ENCODE results near the gene NKX6-1.
A peak's percentile ranks its signal among the peaks of the same experiment; 100 is the strongest.

The NKX6-1 gene

DNA sequence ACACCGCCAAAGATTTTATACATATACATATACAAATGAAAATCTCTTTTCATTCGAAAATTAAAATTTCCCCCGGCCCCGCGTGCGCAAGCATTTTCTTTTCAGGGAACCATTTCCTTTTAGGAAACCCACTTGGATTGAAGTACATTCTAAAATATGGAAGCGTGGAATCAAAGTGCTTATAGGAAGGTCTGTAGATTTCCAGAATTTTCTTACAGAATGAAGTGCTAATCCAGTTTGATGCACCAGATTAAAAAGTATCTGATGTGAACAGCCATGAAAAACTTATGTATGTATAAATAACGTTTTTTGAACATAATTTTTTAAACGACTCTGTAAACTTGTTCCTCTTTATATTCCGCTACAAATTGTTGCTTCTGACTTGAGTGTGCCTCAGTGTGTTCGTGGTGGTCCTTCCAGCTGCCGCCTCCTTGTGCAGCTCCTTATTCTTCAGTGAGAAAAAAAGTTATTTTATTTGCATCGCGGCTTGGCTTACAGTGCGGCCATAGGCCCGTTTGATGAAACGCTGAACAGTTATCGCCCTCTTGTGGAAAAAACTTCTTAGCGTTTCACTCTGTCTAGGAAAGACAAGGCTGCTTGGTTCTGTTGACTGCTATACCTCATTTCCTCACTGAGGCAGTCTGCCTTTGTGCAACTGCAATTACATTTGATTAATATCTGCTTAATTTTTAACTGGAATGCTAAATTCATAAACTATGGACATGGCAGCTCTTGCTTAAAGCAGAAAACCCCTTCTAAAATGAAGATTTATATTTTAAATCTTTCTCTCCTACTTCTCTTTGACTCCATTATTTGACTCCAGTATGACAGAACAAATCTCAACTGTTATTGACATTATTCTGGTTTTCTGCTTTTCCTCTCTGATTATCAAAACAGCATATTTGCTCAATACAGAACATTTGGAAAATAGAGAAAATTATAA lies 4.7 kb upstream of the NKX6-1 start:
- peaks cover 9% of the 10 kb centered on the region for H3K4me1 ChIP-seq (ENCODE audit: insufficient read depth, low read length)

DNA sequence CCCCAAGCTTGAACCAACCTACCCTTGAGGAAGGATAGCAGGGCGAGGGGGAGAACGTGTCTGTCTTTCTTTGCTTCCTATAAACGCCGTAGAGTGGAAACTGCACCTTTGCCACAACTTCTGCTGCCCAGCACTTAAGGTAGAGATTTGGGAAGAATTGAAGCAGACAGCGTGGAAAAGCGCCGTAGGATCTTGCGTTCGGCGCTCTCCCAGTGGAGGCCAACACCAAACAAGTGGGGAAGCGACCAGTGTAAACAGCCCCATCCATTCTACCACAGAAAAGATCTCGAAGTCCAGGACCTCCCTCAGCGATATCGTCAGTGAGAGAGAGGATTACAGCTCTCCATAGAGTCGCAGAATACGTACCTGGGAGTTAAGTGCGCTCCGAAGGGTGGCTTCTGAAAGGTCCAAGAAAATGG lies 3.9 kb upstream of the NKX6-1 start:
- Histone ChIP-seq H3K4me3 (ENCODE audit: low read length) (no peak overlapping the region), H2AFZ (ENCODE audit: low read depth, low read length) (no peak overlapping the region), H3K4me1 (ENCODE audit: insufficient read depth, low read length) (peaks cover 14% of the 10 kb centered on the region), H3K9me3 (ENCODE audit: low read length) (peaks cover 2% of the 10 kb centered on the region), H3K36me3 (ENCODE audit: insufficient read depth, low read length) (no peaks in the 10 kb centered on the region), H3K27me3 (ENCODE audit: insufficient read depth, low read length) (peaks cover 56% of the 10 kb centered on the region)

More for the DNA sequence above, 4.7 kb upstream of the NKX6-1 start:
- H3K27me3 ChIP-seq (ENCODE audit: insufficient read depth, low read length): peaks cover 55% of the 10 kb centered on the region
- no peaks in the 10 kb centered on the region for H3K36me3 ChIP-seq (ENCODE audit: insufficient read depth, low read length)
- peaks cover 2% of the 10 kb centered on the region for H3K9me3 ChIP-seq (ENCODE audit: low read length)
- H2AFZ ChIP-seq (ENCODE audit: low read depth, low read length): no peak overlapping the region
- H3K4me3 ChIP-seq (ENCODE audit: low read length): no peak overlapping the region

DNA sequence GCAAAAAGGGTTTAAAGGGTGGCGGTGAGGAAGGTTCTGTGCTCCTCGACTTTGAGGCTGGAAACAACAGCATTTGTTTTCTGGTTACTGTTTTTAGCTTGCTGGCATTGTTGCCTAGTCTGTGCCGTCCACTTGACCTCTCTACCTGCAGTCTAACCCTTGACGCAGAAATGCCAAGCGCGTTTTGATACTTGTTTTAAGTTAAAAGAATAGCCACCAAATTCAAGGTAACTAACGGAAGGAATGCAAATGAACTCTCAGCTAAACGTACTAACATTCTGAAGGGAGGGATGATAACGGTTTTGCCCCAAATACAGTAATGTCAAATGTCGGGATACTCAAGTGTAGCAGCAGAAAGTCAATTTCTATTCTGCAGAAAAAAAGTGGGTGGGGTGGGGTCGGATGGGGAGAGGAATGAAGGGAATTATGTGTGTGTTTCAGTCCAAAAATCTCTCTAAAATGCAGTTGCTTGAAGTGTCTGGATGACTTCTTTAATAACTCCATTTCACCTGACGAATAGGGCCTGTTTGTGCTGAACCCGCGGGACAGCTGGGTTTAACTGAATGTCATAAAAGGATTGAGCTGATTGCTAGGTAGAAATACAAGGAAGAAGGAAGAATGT lies 3.4 kb upstream of the NKX6-1 start:
- no peak overlapping the region for H3K4me3 ChIP-seq (ENCODE audit: low read length)
- no peaks in the 10 kb centered on the region for H3K36me3 ChIP-seq (ENCODE audit: insufficient read depth, low read length)
- peaks cover 2% of the 10 kb centered on the region for H3K9me3 ChIP-seq (ENCODE audit: low read length)
- no peak overlapping the region for H2AFZ ChIP-seq (ENCODE audit: low read depth, low read length)
- peaks cover 14% of the 10 kb centered on the region for H3K4me1 ChIP-seq (ENCODE audit: insufficient read depth, low read length)
- H3K27me3 ChIP-seq (ENCODE audit: insufficient read depth, low read length): peaks cover 51% of the 10 kb centered on the region

DNA sequence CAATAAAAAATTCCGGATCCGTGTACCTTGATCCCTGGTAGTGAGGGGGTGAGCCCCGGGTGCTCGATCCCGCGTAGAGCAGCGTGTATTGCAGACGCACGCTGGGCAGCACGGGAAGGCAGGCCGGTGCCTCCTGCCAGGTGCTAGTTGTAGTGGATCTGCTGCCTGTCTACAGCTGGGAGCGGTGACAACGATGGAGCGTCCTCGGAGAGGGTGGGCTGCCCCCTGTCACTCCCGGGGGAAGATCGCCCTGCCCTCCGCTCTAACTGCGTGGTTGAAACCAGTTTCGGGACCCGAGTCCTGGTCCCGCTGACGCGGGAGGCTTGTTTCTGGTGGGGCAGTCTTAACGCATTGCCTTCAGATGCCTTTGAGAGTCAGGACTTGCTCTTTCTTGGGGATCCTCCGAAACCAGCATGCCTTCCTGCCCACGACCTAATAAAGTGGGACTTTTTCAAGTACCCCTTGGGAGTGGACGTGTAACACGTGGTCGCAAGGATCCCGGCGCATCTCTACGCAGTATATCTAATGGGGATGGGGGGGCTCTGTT lies 2.7 kb upstream of the NKX6-1 start:
- Histone ChIP-seq H3K4me3 (ENCODE audit: low read length) (no peak overlapping the region), H3K9me3 (ENCODE audit: low read length) (peaks cover 2% of the 10 kb centered on the region), H2AFZ (ENCODE audit: low read depth, low read length) (no peak overlapping the region), H3K36me3 (ENCODE audit: insufficient read depth, low read length) (no peaks in the 10 kb centered on the region), H3K4me1 (ENCODE audit: insufficient read depth, low read length) (peaks cover 14% of the 10 kb centered on the region), H3K27me3 (ENCODE audit: insufficient read depth, low read length) (peaks cover 58% of the 10 kb centered on the region)

DNA sequence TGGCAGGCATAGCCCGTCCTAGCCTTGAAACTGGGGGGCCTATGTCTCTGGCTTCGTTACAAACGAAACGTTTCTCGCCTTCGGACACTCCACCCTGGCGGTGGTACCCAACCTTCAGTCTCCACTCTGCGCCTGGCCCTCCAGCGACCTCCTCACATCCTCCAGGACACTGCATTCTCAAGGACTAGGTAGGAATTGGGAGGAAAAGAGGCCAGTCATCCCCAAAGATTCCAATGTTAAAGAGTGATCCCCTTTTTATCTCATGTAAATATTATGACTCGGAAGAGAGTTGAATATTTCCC lies 2.1 kb upstream of the NKX6-1 start:
- H3K4me1 ChIP-seq (ENCODE audit: insufficient read depth, low read length): peaks cover 14% of the 10 kb centered on the region
- H3K36me3 ChIP-seq (ENCODE audit: insufficient read depth, low read length): no peaks in the 10 kb centered on the region
- no peak overlapping the region for H3K4me3 ChIP-seq (ENCODE audit: low read length)
- no peak overlapping the region for H2AFZ ChIP-seq (ENCODE audit: low read depth, low read length)
- H3K9me3 ChIP-seq (ENCODE audit: low read length): peaks cover 2% of the 10 kb centered on the region
- H3K27me3 ChIP-seq (ENCODE audit: insufficient read depth, low read length): peaks cover 62% of the 10 kb centered on the region

DNA sequence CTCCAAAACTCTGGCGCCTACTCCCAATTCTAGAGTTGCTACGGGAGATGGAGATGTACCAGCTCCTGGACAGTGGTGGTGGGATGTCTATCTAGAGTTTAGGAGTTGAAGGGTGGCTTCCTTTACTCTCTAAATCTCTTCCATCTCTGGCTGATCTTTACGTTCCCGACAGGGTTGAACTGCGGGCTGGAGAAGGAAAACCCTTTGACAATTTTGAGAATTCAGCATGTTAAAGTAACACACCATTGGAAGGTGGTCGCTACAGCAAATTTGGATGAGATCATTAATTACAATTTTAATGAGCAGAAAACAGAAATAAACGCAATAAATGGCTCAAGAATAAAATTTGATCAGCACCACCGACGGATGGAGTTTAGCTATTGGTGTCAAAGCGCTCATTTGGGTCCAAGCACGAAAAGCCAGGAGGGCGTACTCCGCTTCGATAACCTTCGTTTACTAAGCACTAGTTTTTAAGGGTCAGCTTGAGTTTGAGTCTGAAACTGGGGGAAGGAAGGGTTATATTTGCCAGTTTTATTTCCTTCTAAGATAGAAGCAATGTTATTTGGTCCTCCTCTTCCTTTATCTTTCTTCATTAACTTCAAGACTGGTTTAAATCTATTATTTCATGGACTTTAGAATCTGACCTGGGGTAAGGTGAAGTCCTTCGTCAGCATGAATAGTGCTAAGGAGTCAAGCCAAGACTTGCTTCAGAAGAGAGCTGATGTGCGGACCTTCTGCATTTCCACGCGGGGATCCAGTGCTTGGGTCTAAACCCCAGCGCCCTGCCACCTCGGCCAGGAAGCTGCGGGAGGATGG lies 1.5 kb upstream of the NKX6-1 start:
- Histone ChIP-seq H3K4me1 (ENCODE audit: insufficient read depth, low read length) (peaks cover 14% of the 10 kb centered on the region), H3K27me3 (ENCODE audit: insufficient read depth, low read length) (peaks cover 66% of the 10 kb centered on the region), H2AFZ (ENCODE audit: low read depth, low read length) (no peak overlapping the region), H3K9me3 (ENCODE audit: low read length) (peaks cover 2% of the 10 kb centered on the region), H3K4me3 (ENCODE audit: low read length) (no peak overlapping the region), H3K36me3 (ENCODE audit: insufficient read depth, low read length) (no peaks in the 10 kb centered on the region)

DNA sequence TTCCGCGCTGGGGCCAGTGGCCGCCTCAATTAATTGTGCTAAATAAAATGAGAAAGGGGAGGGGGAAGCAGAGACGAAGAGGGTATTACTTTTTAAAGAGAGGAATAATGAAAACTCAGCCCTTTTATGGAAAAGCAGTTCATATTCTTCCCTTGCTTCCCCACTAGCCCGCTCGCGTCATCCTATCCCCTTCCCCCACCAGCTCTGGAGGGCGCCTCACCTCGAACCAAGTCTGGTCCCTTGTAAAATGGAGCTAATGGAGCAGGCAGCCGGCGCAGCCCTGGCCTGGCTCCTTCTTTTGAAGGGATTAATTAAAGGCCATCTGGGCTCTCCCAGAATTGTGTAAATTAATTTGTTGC lies 511 bp upstream of the NKX6-1 start:
- Histone ChIP-seq H3K4me3 (ENCODE audit: low read length) (peak overlapping the region; percentile 62), H3K27me3 (ENCODE audit: insufficient read depth, low read length) (peaks cover 71% of the 10 kb centered on the region), H3K36me3 (ENCODE audit: insufficient read depth, low read length) (no peaks in the 10 kb centered on the region), H3K4me1 (ENCODE audit: insufficient read depth, low read length) (peaks cover 14% of the 10 kb centered on the region), H3K9me3 (ENCODE audit: low read length) (peaks cover 2% of the 10 kb centered on the region), H2AFZ (ENCODE audit: low read depth, low read length) (peak overlapping the region; percentile 88)

DNA sequence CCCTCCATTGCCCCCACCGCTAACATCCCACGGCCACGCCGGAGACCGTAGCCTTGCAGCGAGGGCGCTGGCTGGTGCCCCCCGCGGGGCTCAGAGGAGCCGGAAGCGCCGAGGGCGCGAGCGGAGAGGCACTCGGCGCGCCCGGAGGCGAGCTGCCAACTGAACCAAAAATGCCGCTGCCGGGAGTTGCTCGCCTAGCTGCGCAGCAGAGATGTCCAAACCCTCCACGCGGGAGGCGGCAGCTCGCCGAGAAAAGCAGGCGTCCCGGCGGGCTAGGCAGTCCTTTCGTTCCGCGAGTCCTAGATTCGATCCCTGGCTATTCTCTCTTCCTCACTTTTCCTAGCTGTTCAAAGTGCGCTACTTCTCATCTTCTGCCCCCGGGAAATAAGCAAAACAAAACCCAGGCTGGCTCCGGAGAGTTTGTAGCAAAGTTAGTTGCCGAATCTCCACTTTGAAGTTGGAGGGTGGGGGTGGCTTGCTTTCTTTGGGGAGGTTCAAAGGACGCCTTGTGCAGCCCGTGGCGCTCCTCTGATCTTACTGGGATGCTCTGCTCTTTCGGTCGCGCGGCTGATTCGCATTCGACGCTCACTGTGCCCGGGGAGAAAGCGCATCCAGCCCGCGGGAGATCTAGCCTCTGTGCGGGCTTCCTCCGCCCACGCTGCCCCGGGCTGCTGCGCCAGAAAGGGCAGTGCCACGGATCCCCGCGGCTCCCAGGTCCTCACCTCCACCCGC lies 723 bp downstream of the NKX6-1 start:
- Histone ChIP-seq H3K36me3 (ENCODE audit: insufficient read depth, low read length) (no peaks in the 10 kb centered on the region), H3K27me3 (ENCODE audit: insufficient read depth, low read length) (peaks cover 75% of the 10 kb centered on the region), H3K4me1 (ENCODE audit: insufficient read depth, low read length) (peaks cover 16% of the 10 kb centered on the region), H3K4me3 (ENCODE audit: low read length) (peak overlapping the region; percentile 62), H2AFZ (ENCODE audit: low read depth, low read length) (peak overlapping the region; percentile 88), H3K9me3 (ENCODE audit: low read length) (peaks cover 2% of the 10 kb centered on the region)

DNA sequence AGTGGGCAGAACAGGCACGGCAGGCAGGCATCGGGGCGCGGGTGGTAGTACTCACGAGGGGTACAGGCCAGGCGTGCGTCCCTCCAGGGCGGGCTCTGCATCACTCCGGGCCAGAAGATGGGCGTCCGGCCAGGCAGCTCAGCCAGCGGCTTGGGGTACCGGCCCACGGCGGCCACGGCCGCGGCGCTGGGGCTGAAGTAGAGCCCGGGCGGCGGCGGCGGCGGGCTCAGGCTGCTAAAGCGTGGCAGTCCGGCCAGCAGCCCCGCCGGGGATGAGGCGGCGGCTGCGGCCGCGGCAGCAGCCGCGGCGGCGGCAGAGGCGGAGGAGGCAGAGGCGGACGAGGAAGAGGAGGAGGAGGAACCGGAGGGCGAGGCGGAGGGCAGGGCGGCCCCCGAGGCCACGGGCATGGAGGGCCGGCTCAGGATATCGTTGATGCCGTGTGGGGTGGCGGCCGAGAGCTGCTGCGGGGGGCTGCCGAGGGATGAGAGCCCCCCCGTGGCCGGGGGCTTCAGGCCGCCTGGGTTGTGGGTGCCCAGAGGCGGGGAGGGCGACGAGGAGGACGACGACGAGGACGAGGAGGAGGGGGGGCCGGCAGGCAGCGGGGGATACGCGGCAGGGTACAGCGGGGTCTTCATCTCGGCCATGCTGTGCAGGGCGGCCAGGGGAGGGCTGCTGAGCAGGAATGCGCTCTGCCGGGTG lies 1.4 kb downstream of the NKX6-1 start:
- H3K36me3 ChIP-seq (ENCODE audit: insufficient read depth, low read length): no peaks in the 10 kb centered on the region
- peaks cover 2% of the 10 kb centered on the region for H3K9me3 ChIP-seq (ENCODE audit: low read length)
- peak overlapping the region; percentile 88 for H2AFZ ChIP-seq (ENCODE audit: low read depth, low read length)
- peaks cover 16% of the 10 kb centered on the region for H3K4me1 ChIP-seq (ENCODE audit: insufficient read depth, low read length)
- peaks cover 75% of the 10 kb centered on the region for H3K27me3 ChIP-seq (ENCODE audit: insufficient read depth, low read length)
- peak overlapping the region; percentile 62 for H3K4me3 ChIP-seq (ENCODE audit: low read length)

DNA sequence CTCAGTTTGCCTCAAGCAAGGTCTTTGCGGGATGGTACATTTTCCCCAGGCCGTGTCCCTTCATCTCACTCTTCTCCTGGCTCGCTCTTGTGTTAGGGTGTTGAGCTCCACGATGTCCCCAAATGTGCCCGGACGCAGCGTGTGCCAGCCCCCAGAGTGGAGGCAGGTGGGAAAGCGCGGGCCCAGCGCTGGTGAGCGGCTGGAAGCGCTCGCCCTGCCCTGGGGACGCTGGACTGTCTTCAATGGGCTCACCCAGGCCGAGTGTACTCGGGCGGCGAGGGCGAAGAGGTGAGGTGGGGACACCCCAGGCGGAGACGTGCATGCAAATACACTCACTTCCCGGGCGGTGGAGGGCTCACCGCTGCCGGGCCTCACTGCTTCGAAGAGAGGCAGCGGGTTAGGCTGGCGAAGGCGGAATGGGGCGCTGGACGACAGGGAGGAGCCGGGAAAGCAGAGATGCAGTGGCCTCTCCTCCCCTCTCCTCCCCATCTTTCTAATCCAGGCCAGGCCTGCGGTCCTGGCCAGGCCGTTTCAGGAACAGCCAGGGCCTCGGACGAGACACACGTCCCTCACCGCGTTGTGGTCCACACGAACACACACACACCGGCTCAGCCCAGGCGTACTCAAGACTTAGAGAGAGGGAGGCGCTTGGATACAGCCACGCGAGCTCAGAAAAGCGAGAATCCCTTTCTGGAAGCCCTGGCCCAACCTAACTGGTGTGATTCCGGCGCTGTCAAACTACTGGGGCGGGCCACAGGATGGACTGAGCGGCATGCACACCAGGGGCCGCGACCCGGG lies 2.2 kb downstream of the NKX6-1 start:
- peak overlapping the region; percentile 62 for H3K4me3 ChIP-seq (ENCODE audit: low read length)
- peaks cover 69% of the 10 kb centered on the region for H3K27me3 ChIP-seq (ENCODE audit: insufficient read depth, low read length)
- no peaks in the 10 kb centered on the region for H3K36me3 ChIP-seq (ENCODE audit: insufficient read depth, low read length)
- H2AFZ ChIP-seq (ENCODE audit: low read depth, low read length): peak overlapping the region; percentile 81
- peaks cover 16% of the 10 kb centered on the region for H3K4me1 ChIP-seq (ENCODE audit: insufficient read depth, low read length)
- peaks cover 2% of the 10 kb centered on the region for H3K9me3 ChIP-seq (ENCODE audit: low read length)

DNA sequence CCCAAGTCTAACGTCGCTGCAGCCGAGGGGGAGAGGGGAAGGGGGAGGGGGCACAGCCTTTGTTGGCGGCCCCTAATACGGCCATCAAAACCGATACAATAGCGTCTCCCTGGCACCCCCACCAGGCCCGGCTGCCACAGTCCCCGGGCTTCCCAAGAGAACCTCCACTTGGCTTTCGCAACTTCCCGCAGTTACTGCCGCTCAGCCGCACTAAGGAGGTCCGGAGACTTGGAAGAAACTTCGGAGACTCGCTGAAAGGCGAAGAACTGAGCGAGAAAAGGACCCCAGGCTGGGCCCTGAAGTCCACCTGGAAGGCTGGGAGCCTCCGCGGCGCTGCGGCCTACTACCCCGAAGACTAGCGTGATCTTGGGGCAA lies 2.8 kb downstream of the NKX6-1 start:
- Histone ChIP-seq H3K9me3 (ENCODE audit: low read length) (peaks cover 2% of the 10 kb centered on the region), H3K4me3 (ENCODE audit: low read length) (peak overlapping the region; percentile 62), H3K4me1 (ENCODE audit: insufficient read depth, low read length) (peaks cover 16% of the 10 kb centered on the region), H2AFZ (ENCODE audit: low read depth, low read length) (peak overlapping the region; percentile 81), H3K27me3 (ENCODE audit: insufficient read depth, low read length) (peaks cover 66% of the 10 kb centered on the region), H3K36me3 (ENCODE audit: insufficient read depth, low read length) (no peaks in the 10 kb centered on the region)
